Effector memory CD4-positive, alpha-beta T cell (primary cell): ENCODE results near the gene PRDM12.

Experiments used
- DNase-seq, 3 donors: peaks; one replicate each; pipeline ENCODE4 v3.0.0-alpha.2; 2020
- H3K27ac ChIP-seq: 2 replicates; pipeline ENCODE4 v1.7.0; 2013; ENCODE audit warnings: mild to moderate bottlenecking, low read length, moderate library complexity; ENCODE audit not compliant: insufficient read depth, poor library complexity, severe bottlenecking
- H3K27me3 ChIP-seq: replicated peaks from 2 replicates; pipeline ENCODE4 v1.7.0; 2013; ENCODE audit warnings: mild to moderate bottlenecking, low read length; ENCODE audit not compliant: insufficient read depth, control insufficient read depth, poor library complexity, severe bottlenecking
- H3K36me3 ChIP-seq: 2 replicates; pipeline ENCODE4 v1.7.0; 2013; ENCODE audit warnings: mild to moderate bottlenecking, low read length, moderate library complexity; ENCODE audit not compliant: control insufficient read depth, insufficient read depth
- H3K4me1 ChIP-seq: 2 replicates; pipeline ENCODE4 v1.7.0; 2013; ENCODE audit warnings: low read length, mild to moderate bottlenecking; ENCODE audit not compliant: control insufficient read depth, insufficient read depth, poor library complexity, severe bottlenecking
- H3K4me3 ChIP-seq: 2 replicates; pipeline ENCODE4 v1.7.0; 2013; ENCODE audit warnings: low read length, low read depth, mild to moderate bottlenecking; ENCODE audit not compliant: insufficient read depth, poor library complexity, severe bottlenecking
- H3K9me3 ChIP-seq: 2 replicates; pipeline ENCODE4 v1.7.0; 2013; ENCODE audit warnings: mild to moderate bottlenecking, low read length, moderate library complexity; ENCODE audit not compliant: control insufficient read depth

The PRDM12 gene

GRCh38 chr9:130630506-130631330 lies 33.7 kb upstream of the PRDM12 start:
- Histone ChIP-seq H3K4me3 (no peak overlapping the region), H3K36me3 (peaks cover 93% of the 10 kb centered on the region), H3K27ac (no peak overlapping the region), H3K4me1 (no peaks in the 10 kb centered on the region), H3K27me3 (no peaks in the 10 kb centered on the region), H3K9me3 (no peaks in the 10 kb centered on the region)
- no peak for DNase-seq

- Histone ChIP-seq H3K36me3 (peaks cover 92% of the 10 kb centered on the region), H3K9me3 (no peaks in the 10 kb centered on the region), H3K27me3 (no peaks in the 10 kb centered on the region), H3K4me3 (no peak overlapping the region), H3K4me1 (no peaks in the 10 kb centered on the region), H3K27ac (no peak overlapping the region)
- DNase-seq, result no peak
These were observed 32.9 kb upstream of the PRDM12 start for GRCh38 chr9:130631331-130632080.

GRCh38 chr9:130632081-130632710 lies 32.2 kb upstream of the PRDM12 start:
- no peaks in the 10 kb centered on the region for H3K9me3 ChIP-seq
- DNase-seq, result no peak
- peaks cover 86% of the 10 kb centered on the region for H3K36me3 ChIP-seq
- no peaks in the 10 kb centered on the region for H3K4me1 ChIP-seq
- no peak overlapping the region for H3K4me3 ChIP-seq
- H3K27ac ChIP-seq, result no peak overlapping the region
- H3K27me3 ChIP-seq, result no peaks in the 10 kb centered on the region

GRCh38 chr9:130632841-130633240 lies 31.6 kb upstream of the PRDM12 start:
- Histone ChIP-seq H3K36me3 (peaks cover 79% of the 10 kb centered on the region), H3K27me3 (no peaks in the 10 kb centered on the region), H3K4me1 (no peaks in the 10 kb centered on the region), H3K27ac (no peak overlapping the region), H3K9me3 (no peaks in the 10 kb centered on the region), H3K4me3 (no peak overlapping the region)
- DNase-seq, result no peak

- DNase-seq, result no peak
- Histone ChIP-seq H3K4me3 (no peak overlapping the region), H3K4me1 (no peaks in the 10 kb centered on the region), H3K9me3 (no peaks in the 10 kb centered on the region), H3K36me3 (peaks cover 73% of the 10 kb centered on the region), H3K27me3 (no peaks in the 10 kb centered on the region), H3K27ac (no peak overlapping the region)
These were observed 30.8 kb upstream of the PRDM12 start for GRCh38 chr9:130633336-130634190.

GRCh38 chr9:130634191-130634768 lies 30.1 kb upstream of the PRDM12 start:
- no peak for DNase-seq
- peaks cover 69% of the 10 kb centered on the region for H3K36me3 ChIP-seq
- H3K27me3 ChIP-seq, result no peaks in the 10 kb centered on the region
- H3K4me1 ChIP-seq, result no peaks in the 10 kb centered on the region
- H3K4me3 ChIP-seq, result no peak overlapping the region
- no peaks in the 10 kb centered on the region for H3K9me3 ChIP-seq
- no peak overlapping the region for H3K27ac ChIP-seq

GRCh38 chr9:130634801-130635200 lies 29.6 kb upstream of the PRDM12 start:
- no peak for DNase-seq
- H3K27me3 ChIP-seq, result no peaks in the 10 kb centered on the region
- H3K4me1 ChIP-seq, result no peaks in the 10 kb centered on the region
- H3K36me3 ChIP-seq, result peaks cover 65% of the 10 kb centered on the region
- H3K27ac ChIP-seq, result no peak overlapping the region
- H3K4me3 ChIP-seq, result no peak overlapping the region
- no peaks in the 10 kb centered on the region for H3K9me3 ChIP-seq

GRCh38 chr9:130635306-130635705 lies 29.1 kb upstream of the PRDM12 start:
- Histone ChIP-seq H3K27ac (no peak overlapping the region), H3K4me1 (no peaks in the 10 kb centered on the region), H3K4me3 (no peak overlapping the region), H3K27me3 (no peaks in the 10 kb centered on the region), H3K9me3 (no peaks in the 10 kb centered on the region), H3K36me3 (peaks cover 60% of the 10 kb centered on the region)
- DNase-seq, result no peak
